HG03521 (cell line): Measurements from ENCODE around the gene NRF1.
"Not testable (repeated sequence)": the region's sequence is repeated elsewhere in the genome, so short reads cannot be mapped to it uniquely, and the experiment has no call there.

Experiments
- ATAC-seq: cut with Tn5 transposase; IDR thresholded peaks from one replicate; pipeline ENCODE4 v1.9.1; 2021; ENCODE audit warnings: mild to moderate bottlenecking, moderate library complexity; ENCODE audit not compliant: unreplicated experiment

NRF1 gene

GRCh38 chr7:129780257-129780973, 168.9 kb downstream of the NRF1 start:
- ATAC-seq, result no peak

DNA sequence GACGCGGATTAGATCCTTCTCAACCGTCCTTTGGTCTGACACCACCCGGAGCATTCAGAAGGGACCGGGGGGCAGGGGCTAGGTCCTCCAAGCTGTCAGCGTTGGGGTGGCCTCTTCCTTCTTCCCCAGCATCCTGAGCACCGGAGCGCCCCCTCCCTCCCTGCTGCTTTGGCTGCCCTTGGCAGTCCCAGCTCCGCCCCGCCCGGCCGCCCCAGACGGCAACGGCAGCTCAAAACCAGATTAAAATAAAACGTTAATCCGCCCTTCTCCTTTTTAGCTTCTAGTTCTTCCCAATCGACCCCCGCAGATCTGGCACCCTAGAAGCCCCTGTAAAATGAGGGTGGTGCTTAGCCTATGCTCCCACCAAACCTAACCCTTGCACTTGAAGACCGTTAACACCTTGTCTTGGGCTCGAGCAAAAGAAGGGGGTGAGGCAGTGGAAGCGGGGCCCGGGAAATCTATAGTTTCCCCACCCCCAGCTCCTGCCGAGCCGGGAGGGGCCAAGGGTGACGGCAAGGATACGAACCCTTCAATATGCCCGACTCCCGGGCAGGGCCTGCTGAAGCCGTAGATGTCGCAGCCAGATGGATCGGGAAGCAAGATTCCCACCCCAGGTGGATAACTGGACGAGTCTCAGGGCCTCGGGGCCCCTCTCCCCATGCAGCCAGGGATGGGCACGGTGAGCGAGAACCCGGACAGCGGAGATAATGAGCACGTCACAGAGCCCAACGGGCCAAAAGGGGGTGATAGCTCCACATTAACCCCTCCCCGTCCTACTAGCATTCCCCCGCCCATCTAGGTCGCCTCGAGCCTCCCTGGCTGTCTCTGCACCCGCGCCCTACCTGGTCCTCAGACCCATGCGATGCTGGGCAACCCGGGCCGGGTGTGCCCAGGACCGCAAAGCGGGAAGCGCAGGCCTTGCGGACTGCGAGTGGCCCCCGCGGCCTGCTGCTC, 169.7 kb downstream of the NRF1 start:
- no peak for ATAC-seq

- ATAC-seq, result no peak
Observed at GRCh38 chr7:129781928-129782817, 170.7 kb downstream of the NRF1 start.

DNA sequence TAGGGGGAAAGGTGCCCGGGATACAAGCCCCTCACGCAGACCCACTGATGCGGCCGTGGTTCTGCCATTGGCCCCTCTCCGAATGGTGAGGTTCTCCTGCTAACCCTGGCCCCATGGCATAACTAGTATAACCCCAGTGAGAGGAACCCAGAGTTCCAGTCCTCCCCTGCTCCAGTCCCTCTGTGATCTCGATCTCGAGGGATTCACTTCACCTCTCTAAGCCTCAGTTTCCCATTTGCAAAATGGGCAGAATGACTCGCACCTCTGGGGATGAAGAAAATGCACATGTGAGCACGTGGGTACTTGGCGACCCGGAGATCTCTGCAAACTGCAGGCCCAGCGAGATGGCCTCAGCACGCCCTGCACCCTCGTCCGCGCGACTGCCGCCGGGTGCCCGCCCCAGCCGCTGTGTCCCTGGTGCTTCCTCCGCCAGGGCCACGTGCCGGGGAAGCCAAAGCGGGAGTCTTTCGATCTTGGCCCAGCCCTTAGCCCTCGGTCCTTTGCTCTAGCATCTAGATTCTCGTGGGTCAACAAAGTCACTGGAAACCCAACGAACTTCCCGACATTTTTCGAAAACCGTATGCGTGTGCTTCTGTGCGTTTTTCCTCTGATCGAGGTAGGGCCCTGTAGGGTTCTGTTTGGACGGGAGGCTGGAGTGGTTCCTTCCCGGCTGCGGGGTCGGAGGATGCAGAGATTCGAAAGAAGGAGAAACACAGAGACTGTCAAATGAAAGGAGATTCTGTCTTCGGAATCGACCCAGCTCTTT, 171.5 kb downstream of the NRF1 start:
- ATAC-seq, result no peak

GRCh38 chr7:129783584-129783919, 172.0 kb downstream of the NRF1 start:
- no peak for ATAC-seq

- no peak for ATAC-seq
Observed at GRCh38 chr7:129784437-129784782, 172.9 kb downstream of the NRF1 start.

DNA sequence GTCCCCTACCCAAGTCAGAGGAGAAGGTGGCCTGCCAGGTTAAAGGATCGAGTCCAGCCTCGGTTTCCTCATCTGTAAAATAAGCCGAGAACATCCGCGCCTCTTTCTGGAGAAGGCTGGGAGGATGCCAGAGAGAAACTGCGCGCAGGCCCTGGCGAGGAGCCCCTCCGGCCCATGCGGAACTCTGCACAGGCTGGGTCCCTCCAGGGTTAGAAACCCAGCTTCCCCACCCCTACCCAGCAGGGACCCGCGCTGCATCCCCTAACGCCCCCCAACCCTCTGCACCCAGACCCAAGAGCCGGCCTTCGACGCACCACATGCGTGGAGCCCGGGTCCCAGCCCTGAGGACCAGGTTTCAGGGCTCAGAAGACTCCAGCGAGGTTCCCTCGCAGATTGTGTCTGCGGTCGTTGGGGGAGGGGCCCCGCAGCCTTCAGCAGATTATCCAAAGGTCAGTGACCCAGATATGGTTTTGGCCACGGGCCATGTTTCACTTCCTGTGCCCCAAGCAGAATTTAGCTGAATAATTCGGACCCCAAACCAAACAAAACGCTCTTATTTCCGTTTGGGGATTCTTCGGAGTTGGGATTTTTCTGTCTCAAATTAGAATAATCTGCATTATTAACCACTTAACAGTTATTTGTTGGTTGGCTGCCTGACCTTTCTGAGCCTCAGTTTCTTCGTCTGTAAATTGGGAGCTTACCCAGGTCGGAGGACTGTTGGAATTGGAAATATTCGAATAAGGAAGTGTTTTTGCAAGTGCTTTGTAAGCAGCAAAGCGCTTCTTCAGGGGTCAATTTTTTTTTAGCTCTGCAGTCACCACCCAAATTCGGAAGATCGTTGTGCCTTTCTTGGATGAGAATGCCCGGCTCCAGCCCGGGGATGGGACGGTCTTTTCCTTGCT, 173.5 kb downstream of the NRF1 start:
- ATAC-seq, result no peak

DNA sequence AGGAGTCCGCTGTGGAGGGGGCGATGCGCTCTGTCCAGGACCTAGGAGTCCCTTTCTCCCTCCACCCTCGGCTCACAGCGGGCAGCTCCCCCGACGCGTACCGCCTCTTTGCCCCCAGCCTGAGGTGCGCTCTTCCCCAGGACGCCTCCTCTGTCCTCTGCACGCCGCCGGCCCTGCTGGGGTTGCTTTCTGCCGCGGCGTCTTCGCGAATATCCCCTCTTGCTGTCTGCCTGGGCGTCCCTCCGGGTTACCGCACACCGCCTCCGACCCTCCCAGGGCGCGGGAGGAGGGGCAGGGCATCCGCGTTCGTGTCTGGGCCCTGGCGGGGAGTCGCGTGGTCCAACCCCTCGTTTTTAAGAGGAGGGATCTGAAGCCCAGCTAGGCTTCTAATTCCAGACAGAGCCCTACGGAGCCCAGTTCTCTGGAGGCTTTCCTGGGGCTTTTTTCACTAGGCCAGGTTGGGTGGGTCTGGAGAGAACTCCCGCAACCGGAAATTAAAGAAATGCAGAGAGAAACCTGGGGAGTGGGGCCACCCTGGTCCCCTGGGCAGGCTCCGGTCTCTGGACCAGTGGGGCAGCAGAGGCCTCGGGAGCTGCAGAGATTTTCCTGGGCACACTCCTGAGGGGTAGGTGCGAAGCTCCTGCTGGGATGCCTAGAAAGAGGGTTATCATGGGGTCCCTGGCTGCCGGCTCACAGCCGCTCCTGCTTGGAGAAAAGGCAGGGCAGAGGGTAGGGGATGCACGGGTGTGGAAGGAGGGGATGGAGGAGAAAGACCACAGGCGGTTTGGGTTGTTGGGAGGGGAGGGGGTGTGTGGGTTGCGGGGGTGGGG, 174.4 kb downstream of the NRF1 start:
- ATAC-seq, result no peak

DNA sequence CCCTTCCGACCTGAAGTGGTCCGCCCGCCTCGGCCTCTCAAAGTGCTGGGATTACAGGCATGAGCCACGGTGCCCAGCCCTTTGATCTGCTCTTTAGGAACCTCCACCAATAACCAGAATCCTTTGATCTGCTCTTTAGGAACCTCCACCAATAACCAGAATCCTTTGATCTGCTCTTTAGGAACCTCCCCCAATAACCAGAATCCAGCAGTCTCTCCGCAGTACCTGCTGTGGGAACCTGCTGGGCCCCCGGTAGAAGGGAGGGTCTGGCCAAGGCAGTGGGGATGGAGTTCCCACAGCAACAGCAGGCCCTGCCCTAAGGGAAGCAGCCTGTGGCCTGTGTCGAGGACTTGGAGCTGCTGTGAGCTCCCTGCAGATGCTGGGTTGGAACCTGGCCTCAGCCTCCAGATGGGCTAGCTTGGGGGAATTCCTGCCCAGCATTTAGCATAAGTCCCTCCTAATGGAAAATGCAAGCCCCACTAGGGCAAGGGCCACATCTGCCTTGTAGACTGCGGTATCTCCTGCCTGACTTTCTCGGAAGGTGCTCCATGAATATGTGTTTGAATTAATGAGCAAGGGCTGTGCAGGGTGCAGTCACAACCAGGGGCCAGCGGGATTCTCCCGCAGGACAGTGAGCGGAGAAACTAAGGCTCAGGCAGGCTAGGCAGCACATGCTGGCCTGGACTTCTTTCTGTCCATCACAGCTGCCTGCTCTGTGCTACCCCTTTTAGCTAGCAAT, 175.5 kb downstream of the NRF1 start:
- no peak for ATAC-seq

GRCh38 chr7:129789000-129789399, 177.5 kb downstream of the NRF1 start:
- no peak for ATAC-seq

- no peak for ATAC-seq
Observed at GRCh38 chr7:129789652-129790051, 178.1 kb downstream of the NRF1 start.

GRCh38 chr7:129790136-129790535, 178.6 kb downstream of the NRF1 start:
- ATAC-seq, result no peak

DNA sequence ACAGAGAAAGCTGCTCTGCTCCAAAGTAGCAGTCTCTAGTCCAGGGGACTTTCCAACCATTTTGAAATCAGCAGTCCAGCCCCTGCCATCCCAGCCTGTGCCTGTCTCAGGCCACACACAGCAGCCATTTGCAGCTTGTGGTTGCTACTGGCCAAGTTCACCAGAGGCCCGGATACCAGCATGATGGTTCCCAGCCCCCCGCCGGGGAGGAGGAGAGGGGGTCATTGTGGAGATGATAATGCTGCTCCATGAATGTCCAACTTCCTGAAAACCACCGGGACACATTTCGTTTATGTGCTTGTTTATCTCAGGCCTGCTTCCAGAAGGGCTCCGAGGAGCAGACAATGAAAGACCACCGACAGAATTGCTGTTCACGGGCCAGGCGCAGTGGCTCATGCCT, 181.2 kb downstream of the NRF1 start:
- ATAC-seq, result no peak

DNA sequence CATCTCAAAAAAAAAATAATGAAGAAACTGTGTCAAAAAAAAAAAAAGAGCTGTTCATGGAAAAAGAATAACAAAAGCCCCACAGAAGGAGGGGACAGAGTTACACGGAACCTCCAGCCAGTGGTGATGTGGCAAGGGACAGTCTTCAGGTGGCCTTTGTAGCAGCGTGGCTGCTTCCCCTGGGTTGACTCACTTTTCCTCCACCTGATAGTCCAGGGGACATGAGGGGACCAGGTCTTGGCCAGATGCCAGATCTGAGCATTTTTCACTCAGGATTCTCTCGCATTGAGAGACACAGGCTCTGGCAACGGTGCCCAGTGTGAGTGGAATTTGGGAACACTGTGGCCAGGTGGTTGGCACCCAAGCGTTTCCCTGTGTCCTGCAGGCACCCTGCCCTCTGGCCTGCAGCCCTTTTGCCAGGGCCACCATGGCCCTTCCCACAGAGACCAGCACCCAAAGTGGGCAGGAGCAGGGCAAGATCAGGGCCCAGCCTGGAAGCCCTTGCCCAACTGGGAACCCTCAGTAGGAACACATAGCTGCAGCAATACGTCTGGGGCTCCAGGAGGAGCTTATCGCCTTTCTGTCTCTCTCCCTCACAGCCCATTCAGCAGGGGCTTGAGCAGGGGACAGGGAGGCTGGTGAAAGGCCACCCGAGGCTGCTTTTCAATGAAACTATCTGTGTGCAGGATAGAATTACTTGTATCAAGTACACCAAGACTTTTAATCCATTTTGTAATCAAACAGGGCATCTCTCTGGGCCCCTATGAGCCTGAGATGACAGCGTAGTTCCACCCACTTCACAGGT, 182.2 kb downstream of the NRF1 start:
- no peak for ATAC-seq

GRCh38 chr7:129794461-129794860, 182.9 kb downstream of the NRF1 start:
- not testable (repeated sequence) for ATAC-seq

DNA sequence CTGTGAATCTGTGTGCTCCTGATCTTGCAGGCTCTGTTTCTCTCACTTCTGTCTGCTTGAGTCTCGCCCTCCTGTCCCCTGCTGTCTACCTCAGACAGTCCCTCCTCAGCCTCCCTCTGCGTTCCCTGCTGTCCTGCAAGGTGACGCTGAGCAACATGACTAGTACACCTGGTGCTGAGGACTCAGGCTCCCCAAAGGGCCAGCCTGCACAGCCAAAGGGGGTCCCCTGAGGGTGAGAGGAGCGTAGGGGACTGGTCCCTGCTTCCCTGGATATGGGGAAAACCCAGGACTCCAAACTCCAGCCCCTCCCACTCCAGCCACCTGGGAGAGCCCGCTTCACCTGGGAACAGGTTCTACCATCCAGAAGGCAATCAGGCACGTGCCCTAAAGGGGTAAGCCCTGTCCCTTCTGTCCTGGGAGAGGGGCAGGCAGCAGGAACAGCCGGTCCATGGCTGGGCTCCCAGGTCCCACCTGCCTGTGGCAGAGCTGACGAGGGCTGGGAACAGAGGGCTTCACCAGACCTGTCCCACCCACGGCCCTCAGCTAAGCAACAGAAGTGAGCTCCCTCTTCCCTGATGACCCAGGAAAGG, 184.8 kb downstream of the NRF1 start:
- ATAC-seq, result no peak
